DOHH2 (cell line): ENCODE data around the gene DDR2.

Experiments
- H3F3A ChIP-seq: fragments of 200-600 bp; sonication (generic), shearing (Covaris generic); 2 replicates; pipeline ENCODE4 v1.6.0; 2016; ENCODE audit warnings: antibody characterized with exemption, mild to moderate bottlenecking; ENCODE audit not compliant: control insufficient read depth, insufficient read depth
- H3K27ac ChIP-seq: fragments of 200-600 bp; sonication (generic); 2 replicates; pipeline ENCODE4 v1.5.1; 2014; ENCODE audit warnings: low read depth, mild to moderate bottlenecking, low read length, moderate library complexity
- H3K27me3 ChIP-seq: fragments of 200-600 bp; sonication (generic); 2 replicates; pipeline ENCODE4 v1.6.1; 2014; ENCODE audit warnings: mild to moderate bottlenecking, low read length, mixed read lengths; ENCODE audit not compliant: control insufficient read depth
- H3K36me3 ChIP-seq: fragments of 200-600 bp; sonication (generic); 2 replicates; pipeline ENCODE4 v1.6.1; 2014; ENCODE audit warnings: mild to moderate bottlenecking, low read length, moderate library complexity, mixed read lengths; ENCODE audit not compliant: control insufficient read depth
- H3K4me1 ChIP-seq: fragments of 200-600 bp; sonication (generic); 2 replicates; pipeline ENCODE4 v1.6.1; 2014; ENCODE audit warnings: mild to moderate bottlenecking, low read length, mixed read lengths; ENCODE audit not compliant: control insufficient read depth
- H3K4me2 ChIP-seq: fragments of 200-600 bp; sonication (generic); 2 replicates; pipeline ENCODE4 v1.6.0; 2014; ENCODE audit warnings: mild to moderate bottlenecking, low read length, moderate library complexity
- H3K4me3 ChIP-seq: fragments of 200-600 bp; sonication (generic); 2 replicates; pipeline ENCODE4 v1.5.1; 2014; ENCODE audit warnings: mild to moderate bottlenecking, low read length, mixed read lengths
- H3K79me2 ChIP-seq: fragments of 200-600 bp; sonication (generic); 2 replicates; pipeline ENCODE4 v1.6.1; 2014; ENCODE audit warnings: mild to moderate bottlenecking, low read length, mixed read lengths; ENCODE audit not compliant: control insufficient read depth
- H3K9me2 ChIP-seq: fragments of 200-600 bp; sonication (generic); replicated peaks from 2 replicates; pipeline ENCODE4 v1.6.1; 2014; ENCODE audit warnings: mild to moderate bottlenecking, low read length, mixed read lengths; ENCODE audit not compliant: control insufficient read depth
- H3K9me3 ChIP-seq: fragments of 200-600 bp; sonication (generic); 2 replicates; pipeline ENCODE4 v1.6.1; 2014; ENCODE audit warnings: antibody characterized with exemption, low read length, mixed read lengths; ENCODE audit not compliant: control insufficient read depth, insufficient read depth
- H4K20me1 ChIP-seq: fragments of 200-600 bp; sonication (generic); 2 replicates; pipeline ENCODE4 v1.6.0; 2014; ENCODE audit warnings: low read depth, mild to moderate bottlenecking, antibody characterized with exemption, low read length, moderate library complexity; ENCODE audit not compliant: control insufficient read depth, insufficient read depth
- CTCF ChIP-seq: fragments of 200-600 bp; sonication (generic); IDR thresholded peaks from one replicate; pipeline ENCODE4 v1.5.1; 2014; ENCODE audit warnings: antibody characterized with exemption, mild to moderate bottlenecking, low read depth, low read length; ENCODE audit not compliant: poor library complexity, severe bottlenecking
- EZH2phosphoT487 ChIP-seq: fragments of 200-600 bp; sonication (generic); IDR thresholded peaks from 2 replicates; pipeline ENCODE4 v1.6.1; 2017; ENCODE audit warnings: borderline replicate concordance, mild to moderate bottlenecking, antibody characterized with exemption, low read length, moderate library complexity, mixed read lengths

DDR2 gene

GRCh38 chr1:162663086-162663485, 30.8 kb downstream of the DDR2 start:
- Histone ChIP-seq H3K4me3 (no peak overlapping the region), H3K9me2 (no peaks in the 10 kb centered on the region), H3K4me1 (no peaks in the 10 kb centered on the region), H3K27ac (no peak overlapping the region), H3K36me3 (no peaks in the 10 kb centered on the region), H4K20me1 (no peaks in the 10 kb centered on the region), H3K4me2 (no peak overlapping the region), H3K79me2 (no peaks in the 10 kb centered on the region), H3K27me3 (peaks cover 5% of the 10 kb centered on the region; the same call in 1 of the 2 replicates), H3K9me3 (no peaks in the 10 kb centered on the region), H3F3A (no peaks in the 10 kb centered on the region)
- TF ChIP-seq EZH2phosphoT487, result no peak
- TF ChIP-seq CTCF, result no peak

- H3K27ac ChIP-seq, result no peak overlapping the region
- H3K36me3 ChIP-seq, result no peaks in the 10 kb centered on the region
These were observed 31.4 kb downstream of the DDR2 start for GRCh38 chr1:162663589-162664106.

GRCh38 chr1:162666006-162666645, 33.9 kb downstream of the DDR2 start:
- no peak overlapping the region for H3K4me2 ChIP-seq
- no peaks in the 10 kb centered on the region for H3K79me2 ChIP-seq
- H3K9me3 ChIP-seq, result no peaks in the 10 kb centered on the region
- peaks cover 5% of the 10 kb centered on the region; the same call in 1 of the 2 replicates for H3K27me3 ChIP-seq
- TF ChIP-seq CTCF (no peak), EZH2phosphoT487 (no peak)
- no peaks in the 10 kb centered on the region for H3K9me2 ChIP-seq
- H3K27ac ChIP-seq, result no peak overlapping the region
- no peak overlapping the region for H3K4me3 ChIP-seq
- no peaks in the 10 kb centered on the region for H3F3A ChIP-seq
- no peaks in the 10 kb centered on the region for H3K36me3 ChIP-seq
- H3K4me1 ChIP-seq, result no peaks in the 10 kb centered on the region
- H4K20me1 ChIP-seq, result no peaks in the 10 kb centered on the region

More at GRCh38 chr1:162663589-162664106, 31.4 kb downstream of the DDR2 start:
- Histone ChIP-seq H3K4me1 (no peaks in the 10 kb centered on the region), H3K4me3 (no peak overlapping the region), H4K20me1 (no peaks in the 10 kb centered on the region), H3K4me2 (no peak overlapping the region), H3K9me3 (no peaks in the 10 kb centered on the region), H3K27me3 (peaks cover 5% of the 10 kb centered on the region; the same call in 1 of the 2 replicates), H3K79me2 (no peaks in the 10 kb centered on the region), H3F3A (no peaks in the 10 kb centered on the region), H3K9me2 (no peaks in the 10 kb centered on the region)
- no peak for TF ChIP-seq CTCF
- TF ChIP-seq EZH2phosphoT487, result no peak
